NCI-H2196 treated with DMSO at 0.1 percent for 48 hours (cell line): ENCODE results near the gene POU2AF2.
A peak's percentile ranks its signal among the peaks of the same experiment; 100 is the strongest.
"Not testable (repeated sequence)": the region's sequence is repeated elsewhere in the genome, so short reads cannot be mapped to it uniquely, and the experiment has no call there.

Experiments used
- DNase-seq: peaks from one replicate; lab custom pipeline; 2025; ENCODE audit not compliant: unreplicated experiment; lab: John Stamatoyannopoulos, UW

Gene POU2AF2, protein sequence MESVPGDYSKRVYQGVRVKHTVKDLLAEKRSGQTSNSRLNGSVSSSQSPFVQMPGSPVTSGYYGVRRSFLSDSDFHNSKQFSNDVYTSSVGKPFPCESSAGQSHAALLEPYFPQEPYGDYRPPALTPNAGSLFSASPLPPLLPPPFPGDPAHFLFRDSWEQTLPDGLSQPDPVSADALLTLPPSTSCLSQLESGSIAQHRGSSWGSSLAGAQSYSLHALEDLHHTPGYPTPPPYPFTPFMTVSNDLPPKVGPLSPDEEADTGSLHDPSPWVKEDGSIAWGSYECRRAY

DNA sequence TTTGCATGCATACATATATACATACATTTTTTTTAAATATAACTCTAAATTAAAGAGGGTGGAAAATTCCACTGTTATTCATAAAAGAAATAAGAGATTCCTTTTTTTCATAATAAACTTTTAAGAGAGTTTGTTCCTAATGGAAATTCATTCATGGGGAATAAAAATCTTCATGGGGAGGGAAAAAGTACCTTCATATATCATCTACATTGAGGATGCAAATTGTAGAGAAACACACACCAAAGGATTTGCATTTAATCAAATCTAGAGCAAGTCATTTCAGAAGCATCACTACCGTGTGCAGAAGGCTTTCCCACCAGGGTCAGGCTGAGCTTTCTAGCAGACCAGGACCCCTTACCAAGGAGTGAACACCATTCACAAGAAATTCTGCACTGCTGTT, at the start of gene POU2AF2:
Gene POU2AF2 (plus strand): TSS at position 301 of the 400 bp plus-strand sequence. CDS start 129 bp downstream, outside the sequence.
- no peak for DNase-seq

DNA sequence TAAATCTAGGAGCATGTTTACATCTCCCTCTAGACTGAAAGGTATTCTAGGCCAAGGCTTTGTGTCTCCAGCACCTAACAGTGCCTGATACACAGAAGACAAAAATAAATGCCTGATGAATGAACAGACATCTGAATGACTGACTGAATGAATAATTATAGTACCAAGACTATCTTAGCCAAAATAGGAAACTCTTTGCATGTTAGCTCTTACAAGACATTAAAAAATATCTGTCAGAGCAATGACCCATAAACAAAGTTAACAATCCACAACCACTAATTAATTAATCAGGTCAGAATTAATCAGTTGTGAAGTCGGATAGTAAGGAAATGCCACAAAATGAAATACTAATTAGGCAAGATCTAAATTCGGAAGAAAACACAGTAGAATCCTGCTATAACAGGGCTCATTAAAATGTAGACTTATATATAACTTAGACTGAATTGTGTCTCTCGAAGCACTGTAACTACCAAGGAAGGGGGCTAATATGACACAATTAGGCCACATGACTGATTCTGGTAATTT, 45.5 kb upstream of the POU2AF2 start:
- DNase-seq, result no peak

- no peak for DNase-seq
Measured at GRCh38 chr11:111204211-111204610, 41.3 kb upstream of the POU2AF2 start.

DNA sequence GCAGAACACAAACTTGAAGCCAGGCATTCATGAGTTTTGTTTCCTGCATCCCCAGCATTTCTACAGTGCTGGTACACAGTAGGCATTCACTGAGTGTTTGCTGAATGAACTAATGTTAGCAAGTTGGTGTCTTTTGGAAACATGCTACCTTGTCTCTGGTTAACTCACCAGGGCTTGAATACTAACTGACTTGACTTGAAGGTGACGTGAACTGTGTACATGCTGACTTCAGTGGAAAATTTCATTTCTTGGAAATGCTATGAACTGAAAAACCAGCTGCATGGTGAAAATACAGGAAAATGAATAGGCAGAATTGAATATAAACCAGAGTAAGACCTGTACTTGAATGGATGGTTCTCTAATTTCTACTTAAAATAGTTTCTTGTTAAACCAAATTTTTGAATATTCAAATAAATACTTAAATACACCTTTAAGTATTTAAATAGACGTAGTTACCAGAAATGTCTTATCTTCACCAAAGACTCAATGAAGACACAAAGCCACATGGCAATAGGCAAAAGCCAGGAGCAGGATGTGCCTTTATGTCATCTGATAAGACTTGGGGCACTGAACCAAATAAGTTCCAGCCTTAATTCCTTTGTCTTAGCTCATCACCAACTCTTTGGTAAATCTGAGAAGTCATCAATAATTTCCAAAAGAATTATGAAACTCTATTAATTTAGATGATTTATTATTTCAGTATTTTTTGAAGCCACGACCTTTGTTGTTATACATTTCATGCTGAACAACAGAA, 39.7 kb upstream of the POU2AF2 start:
- no peak for DNase-seq

GRCh38 chr11:111206472-111206871, 39.1 kb upstream of the POU2AF2 start:
- DNase-seq, result no peak

GRCh38 chr11:111207213-111207612, 38.3 kb upstream of the POU2AF2 start:
- DNase-seq, result no peak

- DNase-seq, result no peak
Measured at GRCh38 chr11:111209543-111210355, 35.8 kb upstream of the POU2AF2 start.

DNA sequence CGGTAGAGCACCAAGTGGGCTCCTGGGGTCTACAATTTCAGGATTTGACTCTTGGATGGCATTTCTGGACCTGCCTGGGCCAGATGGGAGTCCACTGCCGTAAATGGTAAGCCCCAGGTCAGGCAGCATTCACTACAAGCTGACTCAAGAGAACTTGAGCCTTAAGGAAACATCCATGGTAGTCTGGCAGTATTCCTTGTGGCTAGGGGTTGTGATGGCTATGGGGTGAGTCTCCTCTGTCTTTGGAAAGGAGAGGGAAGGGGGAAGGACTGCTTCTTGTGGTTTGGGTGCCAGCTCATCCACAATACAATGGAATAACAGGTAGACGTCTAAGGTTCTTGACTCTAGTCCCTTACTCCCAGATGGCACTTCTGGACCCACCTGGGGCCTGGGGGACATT, 32.3 kb upstream of the POU2AF2 start:
- DNase-seq, result no peak

DNA sequence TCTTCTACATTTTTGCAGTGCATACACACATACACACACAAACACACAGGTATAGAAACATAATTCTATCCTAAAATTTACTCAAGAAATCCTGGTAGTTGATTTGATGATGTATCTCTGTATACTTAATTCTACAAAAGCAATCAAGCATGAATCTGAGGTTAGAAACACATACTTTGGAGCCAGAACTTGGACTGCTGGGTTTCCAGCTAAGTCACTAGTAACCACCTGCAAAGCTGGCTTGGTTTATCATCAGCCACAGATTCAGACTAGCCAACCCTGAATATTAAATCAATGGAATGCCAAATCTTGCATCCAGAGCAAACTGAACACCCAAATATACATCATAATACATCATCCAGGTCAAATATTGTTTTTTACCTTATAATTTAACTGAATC, 24.8 kb upstream of the POU2AF2 start:
- DNase-seq, result no peak

DNA sequence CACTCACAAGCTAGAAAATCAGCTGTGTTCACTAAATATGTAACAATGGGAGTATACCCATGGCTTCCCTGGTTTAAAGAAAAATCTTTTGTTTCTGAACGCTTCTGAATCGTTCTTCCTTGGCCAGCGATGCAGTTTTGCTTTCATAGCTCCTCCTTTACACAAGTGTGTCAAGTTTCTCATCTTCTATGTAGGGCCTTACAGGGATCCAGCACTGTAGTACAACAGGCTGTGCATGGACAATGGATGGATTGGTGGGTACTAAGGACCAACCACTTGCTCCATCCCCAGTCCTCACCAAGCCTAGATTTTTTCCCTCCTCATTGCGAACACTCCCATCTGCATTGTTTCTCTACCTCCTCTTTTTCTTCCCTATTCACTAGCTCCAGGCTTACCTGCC, 24.3 kb upstream of the POU2AF2 start:
- no peak for DNase-seq

- DNase-seq, result not testable (repeated sequence)
Measured at GRCh38 chr11:111221936-111222335, 23.6 kb upstream of the POU2AF2 start.

DNA sequence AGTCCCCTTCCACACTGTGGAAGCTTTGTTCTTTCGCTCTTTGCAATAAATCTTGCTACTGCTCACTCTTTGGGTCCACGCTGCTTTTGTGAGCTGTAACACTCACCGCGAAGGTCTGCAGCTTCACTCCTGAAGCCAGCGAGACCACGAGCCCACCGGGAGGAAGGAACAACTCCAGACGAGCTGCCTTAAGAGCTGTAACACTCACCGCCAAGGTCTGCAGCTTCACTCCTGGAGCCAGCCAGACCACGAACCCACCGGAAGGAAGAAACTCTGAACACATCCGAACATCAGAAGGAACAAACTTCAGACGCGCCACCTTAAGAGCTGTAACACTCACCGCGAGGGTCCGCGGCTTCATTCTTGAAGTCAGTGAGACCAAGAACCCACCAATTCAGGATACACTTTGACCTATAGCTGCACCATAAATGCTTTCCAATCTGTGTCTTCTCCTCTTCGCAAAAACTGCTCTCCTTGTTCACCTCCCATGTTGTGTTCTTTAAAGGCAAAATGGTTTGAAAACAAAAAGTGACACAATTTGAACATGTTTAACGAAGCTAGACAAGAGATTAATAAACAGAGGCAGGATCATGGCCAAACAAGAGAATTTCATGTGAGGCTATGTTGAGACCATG, 22.6 kb upstream of the POU2AF2 start:
- DNase-seq, result not testable (repeated sequence)

DNA sequence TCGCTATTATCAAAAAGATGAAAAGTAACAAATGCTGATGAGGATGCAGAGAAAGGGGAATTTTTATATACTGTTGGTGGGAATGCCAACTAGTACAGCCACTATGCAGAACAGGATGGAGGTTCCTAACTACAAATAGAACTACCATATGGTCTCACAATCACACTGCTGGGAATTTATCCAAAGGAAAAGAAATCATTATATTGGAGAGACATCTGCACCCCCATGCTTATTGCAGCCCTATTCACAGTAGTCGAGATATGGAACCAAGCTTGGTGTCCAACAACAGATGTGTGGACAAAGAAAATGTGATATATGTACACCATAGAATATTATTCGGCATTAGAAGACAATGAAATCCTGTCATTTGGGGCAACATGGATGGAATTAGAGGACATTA, 19.6 kb upstream of the POU2AF2 start:
- no peak for DNase-seq

- no peak for DNase-seq
Measured at GRCh38 chr11:111229604-111230003, 15.9 kb upstream of the POU2AF2 start.

- no peak for DNase-seq
Measured at GRCh38 chr11:111230122-111230465, 15.4 kb upstream of the POU2AF2 start.

DNA sequence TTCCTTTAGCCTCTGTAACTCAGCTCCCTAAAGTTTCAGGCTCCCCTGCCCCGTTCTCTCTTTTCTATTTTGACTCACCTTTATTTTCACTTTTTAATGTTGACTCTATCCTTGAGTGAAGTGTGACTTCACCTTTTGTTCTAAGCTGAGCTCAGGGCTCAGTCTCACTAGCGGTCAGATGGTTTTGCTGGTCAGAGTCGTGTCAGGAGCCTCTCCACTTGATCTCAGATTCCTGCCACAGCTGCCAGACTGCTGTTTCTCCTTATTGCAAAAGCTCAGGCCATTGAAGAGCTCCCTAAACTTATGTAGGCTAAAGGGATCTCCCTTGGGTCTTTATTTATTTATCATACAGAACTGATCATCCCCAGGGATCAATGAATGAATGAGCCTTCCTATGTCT, 13.7 kb upstream of the POU2AF2 start:
- peak; percentile 8 for DNase-seq

DNA sequence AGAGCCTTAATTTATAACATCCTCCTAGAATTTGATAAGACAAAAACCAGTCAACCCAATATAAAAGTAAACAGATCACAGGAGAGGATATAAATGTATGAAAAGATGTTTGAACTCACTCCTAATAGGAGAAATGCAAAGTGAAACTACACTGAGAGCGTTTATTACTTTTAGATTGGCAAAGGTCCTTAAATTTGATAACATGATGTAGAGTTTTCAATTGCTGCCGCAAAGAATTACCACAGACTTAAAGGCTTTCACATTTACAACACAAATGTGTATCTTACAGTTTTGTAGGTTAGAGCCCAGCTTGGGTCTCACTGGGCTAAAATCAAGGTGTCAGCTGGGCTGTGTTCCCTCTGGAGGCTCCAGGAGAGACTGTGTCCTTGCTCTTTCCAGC, 9.1 kb upstream of the POU2AF2 start:
- no peak for DNase-seq

GRCh38 chr11:111237926-111238325, 7.6 kb upstream of the POU2AF2 start:
- DNase-seq, result no peak

GRCh38 chr11:111246956-111247355, 1.4 kb downstream of the POU2AF2 start:
- no peak for DNase-seq

- no peak for DNase-seq
Measured at GRCh38 chr11:111250936-111251335, 5.4 kb downstream of the POU2AF2 start.

GRCh38 chr11:111253131-111253530, 7.6 kb downstream of the POU2AF2 start:
- no peak for DNase-seq
